ENCODE results near the gene ISCA2.

GRCh38 chr14:74474376-74474775 lies 19.2 kb upstream of the ISCA2 start:
- TF ChIP-seq CTCF (IDR thresholded peaks at IDR 0.05; ENCODE audit: low read depth, low read length) (no peak), POLR2A (IDR thresholded peaks at IDR 0.05; ENCODE audit: extremely low read depth, insufficient read length) (no peak), MAX (IDR thresholded peaks at IDR 0.05; ENCODE audit: low read depth, low read length) (no peak), MYC (IDR thresholded peaks at IDR 0.05; ENCODE audit: low read depth, low read length) (no peak)
